Spleen (tissue), 11 donors: ENCODE measurements around the gene MCOLN2. TPM values are rescaled to one million over a fixed set of nuclear protein-coding genes. Genes with fewer than 3 reads are reported as not detected.
A peak's percentile ranks its signal among the peaks of the same experiment; 100 is the strongest.
"Not testable (repeated sequence)": the region's sequence is repeated elsewhere in the genome, so short reads cannot be mapped to it uniquely, and the experiment has no call there.

ENCODE experiments used
- DNase-seq: peaks from one replicate; pipeline ENCODE4 v3.0.0-alpha.2; 2020
- H3K27ac ChIP-seq, 8 donors: fragments of 200-600 bp; sonication (generic) in 7 of 8; 1 replicate in 4 of 8; 2 replicates in 4 of 8; pipeline versions ENCODE4 v1.5.0 to v1.8.0; 2016 to 2021; ENCODE audit warnings: inconsistent platforms in 4 of 8, mild to moderate bottlenecking in 4 of 8, moderate library complexity in 1 of 8
- H3K27me3 ChIP-seq, 7 donors: fragments of 200-600 bp; sonication (generic) in 6 of 7; replicated peaks in 1 of 7; 1 replicate in 4 of 7; 2 replicates in 3 of 7; pipeline versions ENCODE4 v1.5.0 to v1.8.0; 2016 to 2021; ENCODE audit warnings: inconsistent platforms in 3 of 7, mild to moderate bottlenecking in 1 of 7
- H3K36me3 ChIP-seq, 6 donors: fragments of 200-600 bp; sonication (generic) in 5 of 6; 1 replicate in 4 of 6; 2 replicates in 2 of 6; pipeline versions ENCODE4 v1.5.0 to v1.8.0; 2016 to 2021; ENCODE audit warnings: inconsistent platforms in 2 of 6
- H3K4me1 ChIP-seq, 6 donors: fragments of 200-600 bp; sonication (generic) in 5 of 6; 1 replicate in 3 of 6; 2 replicates in 3 of 6; pipeline versions ENCODE4 v1.5.0 to v1.8.0; 2016 to 2021; ENCODE audit warnings: inconsistent platforms in 3 of 6
- H3K4me3 ChIP-seq, 8 donors: fragments of 200-600 bp; sonication (generic) in 7 of 8; 1 replicate in 4 of 8; 2 replicates in 4 of 8; pipeline versions ENCODE4 v1.5.0 to v1.8.0; 2016 to 2021; ENCODE audit warnings: inconsistent platforms in 4 of 8, mild to moderate bottlenecking in 4 of 8, moderate library complexity in 2 of 8
- H3K9me3 ChIP-seq, 8 donors: fragments of 200-600 bp; sonication (generic) in 7 of 8; 1 replicate in 4 of 8; 2 replicates in 4 of 8; pipeline versions ENCODE4 v1.5.0 to v1.8.0; 2016 to 2021; ENCODE audit warnings: inconsistent platforms in 4 of 8
- POLR2A ChIP-seq, 3 donors: fragments of 450-650 bp; IDR thresholded peaks; one replicate each; pipeline ENCODE4 v1.5.1; 2017; ENCODE audit warnings: antibody characterized with exemption in 3 of 3, mild to moderate bottlenecking in 1 of 3
- POLR2AphosphoS5 ChIP-seq, 3 donors: sonication (generic); formaldehyde crosslinking; IDR thresholded peaks; one replicate each; pipeline ENCODE4 v1.5.1; 2017; ENCODE audit warnings: antibody characterized with exemption in 3 of 3
- WGBS, 5 donors: extraction: QIAGEN DNeasy Blood & Tissue Kit in 3 of 5; methylation state at CpG; one replicate each; pipeline versions ENCODE4 v1.1.5 to v1.1.7; 2013 to 2018; 5-methylcytosine and 5-hydroxymethylcytosine counted together
- intact Hi-C: fragments of 100-400 bp; cut with DNase I; formaldehyde crosslinking; loops from one replicate; pipeline ENCODE4 v1.15.0; 2023; ENCODE audit warnings: low total_unique reads
- polyA plus RNA-seq, 3 donors: library from polyadenylated mRNA; stranded (reverse); fragments of 200-250 nt; gene quantifications; one replicate each; pipeline ENCODE4 v1.2.1, GENCODE V29; 2013
- total RNA-seq, 7 donors: library from RNA; depleted of rRNA in 3 of 7; stranded (reverse); fragments of >200 nt in 3 of 7; fragmentation: NEBNext Ultra II Directional in 4 of 7; extraction: Animal tissue kit (Norgen Biotek cat#: 25700) in 4 of 7; gene quantifications; one replicate each; pipeline versions ENCODE4 v1.1.0 to v1.2.1, GENCODE V29; 2016 to 2021
- TF ChIP-seq, protein P1 (sequence below), 11 experiments: fragments of 200-600 bp in 7 of 11; fragments of 450-650 bp in 4 of 11; sonication (generic) in 4 of 11; IDR thresholded peaks in 8 of 11; conservative IDR thresholded peaks in 3 of 11; 1 replicate in 7 of 11; 2 replicates in 4 of 11; pipeline versions ENCODE4 v1.4.0 to v1.8.0; 2016 to 2021; ENCODE audit warnings: antibody characterized with exemption in 11 of 11, inconsistent platforms in 4 of 11, mild to moderate bottlenecking in 1 of 11
- donor health status: healthy with polysubstance abuse.
- donor health status: DM: no; HTN: no; CAD: no; lungs with moderate emphysema.
- donor health status: DM: no; HTN: no; CAD: no.
- donor health status: Bipolar disorder and iron deficiency.
- donor health status: healthy.
- donor health status: DM: no; HTN: no; CAD: no.
- donor health status: DM: yes; HTN: yes; CAD: no.

The MCOLN2 gene
- total and polyA plus RNA-seq, 10 donors, result 13.1 to 32.8 (median 16.9) TPM

DNA sequence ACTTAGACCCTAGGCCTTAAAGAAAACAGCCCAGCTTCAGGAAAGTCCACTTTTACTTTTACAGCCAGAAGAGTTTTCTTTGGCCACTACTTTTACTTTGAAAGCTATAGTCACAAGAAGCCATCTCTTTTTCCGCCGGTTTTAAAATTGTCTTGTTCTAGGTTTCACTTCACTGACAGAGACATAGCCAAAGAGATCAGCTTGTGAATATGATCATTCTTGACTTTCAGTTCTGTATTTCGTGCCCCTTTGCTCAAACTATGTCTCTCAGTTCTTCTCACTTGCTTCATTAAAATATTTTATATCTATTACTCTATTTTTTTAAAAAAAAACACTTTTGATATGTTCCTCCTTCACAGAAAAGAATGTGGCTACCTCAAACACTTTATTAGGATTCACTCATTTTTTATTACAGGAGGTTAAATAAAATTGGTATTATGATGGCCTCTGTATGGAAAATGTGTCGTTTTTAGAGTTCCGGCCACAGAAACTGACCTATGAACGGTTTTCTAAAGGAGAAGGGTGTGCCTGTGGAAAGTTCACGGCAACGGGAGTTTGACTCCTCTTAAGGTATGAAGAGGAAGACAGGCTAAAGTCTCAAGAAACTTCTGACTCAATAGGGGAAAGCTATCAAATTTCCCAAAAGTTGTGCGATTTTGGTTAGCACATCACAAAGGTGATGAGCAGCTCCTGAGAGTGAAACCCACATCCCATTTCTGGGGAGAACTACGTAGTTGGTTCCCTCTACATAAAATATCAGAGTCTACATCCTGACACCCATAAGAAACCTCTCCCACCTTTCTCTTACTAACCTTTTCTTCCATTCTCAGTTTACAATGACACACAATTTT lies 1.2 kb downstream of the MCOLN2 start:
- 47 to 57% (median 52%) methylated on average over 10 of the region's 10 CpGs for WGBS, 5 donors
- peak overlapping the region in 7 of 8 donors; percentile 36 to 82 (median 66) for H3K27ac ChIP-seq
- TF ChIP-seq POLR2AphosphoS5 (IDR thresholded peaks at IDR 0.05) (no peak), POLR2A (IDR thresholded peaks at IDR 0.05) (no peak)
- TF ChIP-seq, protein P1, sequence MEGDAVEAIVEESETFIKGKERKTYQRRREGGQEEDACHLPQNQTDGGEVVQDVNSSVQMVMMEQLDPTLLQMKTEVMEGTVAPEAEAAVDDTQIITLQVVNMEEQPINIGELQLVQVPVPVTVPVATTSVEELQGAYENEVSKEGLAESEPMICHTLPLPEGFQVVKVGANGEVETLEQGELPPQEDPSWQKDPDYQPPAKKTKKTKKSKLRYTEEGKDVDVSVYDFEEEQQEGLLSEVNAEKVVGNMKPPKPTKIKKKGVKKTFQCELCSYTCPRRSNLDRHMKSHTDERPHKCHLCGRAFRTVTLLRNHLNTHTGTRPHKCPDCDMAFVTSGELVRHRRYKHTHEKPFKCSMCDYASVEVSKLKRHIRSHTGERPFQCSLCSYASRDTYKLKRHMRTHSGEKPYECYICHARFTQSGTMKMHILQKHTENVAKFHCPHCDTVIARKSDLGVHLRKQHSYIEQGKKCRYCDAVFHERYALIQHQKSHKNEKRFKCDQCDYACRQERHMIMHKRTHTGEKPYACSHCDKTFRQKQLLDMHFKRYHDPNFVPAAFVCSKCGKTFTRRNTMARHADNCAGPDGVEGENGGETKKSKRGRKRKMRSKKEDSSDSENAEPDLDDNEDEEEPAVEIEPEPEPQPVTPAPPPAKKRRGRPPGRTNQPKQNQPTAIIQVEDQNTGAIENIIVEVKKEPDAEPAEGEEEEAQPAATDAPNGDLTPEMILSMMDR (IDR thresholded peaks at IDR 0.05 in 8 of 11, conservative IDR thresholded peaks at IDR 0.05 in 3 of 11), result no peak

DNA sequence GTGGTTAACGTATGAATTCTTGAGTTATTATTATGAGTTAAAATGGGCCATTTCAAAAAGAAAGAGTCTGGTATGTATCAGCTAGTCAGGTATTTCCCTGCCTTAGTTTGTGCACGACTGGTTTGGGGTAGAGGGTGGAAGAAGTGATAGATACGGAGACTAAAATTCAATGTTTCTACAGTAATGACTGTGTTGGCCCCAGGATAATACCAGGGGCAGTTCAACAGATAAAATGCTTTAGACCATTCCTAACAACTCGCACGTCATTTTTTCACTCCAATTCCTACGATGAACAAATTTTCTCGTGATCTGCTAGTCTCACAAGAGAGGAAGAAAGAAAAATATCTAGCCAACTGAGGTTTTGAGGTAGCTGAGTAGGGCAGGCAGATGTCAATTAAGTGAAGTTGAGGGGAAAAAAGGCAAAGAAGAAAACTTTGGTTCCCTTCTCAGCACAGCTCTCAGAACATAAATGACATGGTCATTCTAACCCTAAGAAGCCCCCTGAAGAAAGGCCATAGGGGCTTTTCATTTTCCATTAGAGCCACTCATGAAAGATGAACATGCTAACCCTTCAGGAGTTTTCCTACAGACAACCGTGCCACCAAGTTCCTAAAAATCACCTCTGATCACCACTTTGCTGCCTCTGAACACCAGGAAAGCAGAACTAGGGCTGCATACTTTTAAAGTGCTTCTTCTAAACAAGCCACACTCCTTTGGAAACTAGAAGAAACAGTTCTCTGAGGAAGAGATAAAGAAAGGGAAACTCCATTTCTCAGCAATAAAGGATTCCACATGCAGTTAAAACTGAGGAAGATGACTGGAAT lies 5.6 kb downstream of the MCOLN2 start:
- H3K4me3 ChIP-seq, result no peak overlapping the region
- TF ChIP-seq, protein P1 (IDR thresholded peaks at IDR 0.05 in 8 of 11, conservative IDR thresholded peaks at IDR 0.05 in 3 of 11), result no peak
- TF ChIP-seq POLR2A (IDR thresholded peaks at IDR 0.05), result no peak
- no peak for TF ChIP-seq POLR2AphosphoS5 (IDR thresholded peaks at IDR 0.05)
- no peak for DNase-seq

More for the DNA sequence above, 1.2 kb downstream of the MCOLN2 start:
- Histone ChIP-seq H3K4me1 (peaks cover 12 to 67% (median 35%) of the 10 kb centered on the region in 6 donors), H3K9me3 (no peaks in the 10 kb centered on the region), H3K27me3 (peaks cover 0 to 40% (median 19%) of the 10 kb centered on the region in 7 donors), H3K4me3 (peak overlapping the region in 6 of 8 donors; percentile 64 to 87 (median 71)), H3K36me3 (no peaks in the 10 kb centered on the region)
- intact Hi-C loops, result no loop called here
- DNase-seq, result no peak

DNA sequence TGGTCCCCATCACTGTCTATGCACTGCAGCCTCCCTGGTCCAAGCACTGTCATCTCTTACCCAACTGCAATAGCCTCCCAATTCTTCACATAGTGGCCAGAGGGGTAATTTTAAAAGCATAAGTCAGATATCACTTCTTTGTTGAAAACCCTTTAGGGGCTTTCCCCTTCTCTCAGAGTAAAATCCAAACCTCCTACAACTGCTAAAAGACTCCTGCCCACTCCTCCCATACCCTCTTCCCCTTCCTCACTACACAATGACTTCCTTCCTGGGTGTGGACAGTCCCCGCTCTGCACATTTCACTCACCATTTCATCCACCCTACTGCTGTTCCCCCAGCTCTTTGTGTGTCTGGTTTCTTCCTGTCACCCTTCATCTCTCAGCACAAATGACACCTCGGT lies 8.3 kb downstream of the MCOLN2 start:
- H3K27ac ChIP-seq, result peak overlapping the region in 1 of 8 donors; percentile 25
- no peaks in the 10 kb centered on the region for H3K27me3 ChIP-seq
- peaks cover 3 to 33% (median 12%) of the 10 kb centered on the region in 6 donors for H3K4me1 ChIP-seq
- WGBS, 5 donors, result 14 to 28% (median 19%) methylated on average over 2 of the region's 2 CpGs
- DNase-seq, result no peak
- H3K36me3 ChIP-seq, result no peaks in the 10 kb centered on the region
- intact Hi-C loops, result no loop called here
- H3K9me3 ChIP-seq, result no peaks in the 10 kb centered on the region
- TF ChIP-seq POLR2A (IDR thresholded peaks at IDR 0.05) (no peak), POLR2AphosphoS5 (IDR thresholded peaks at IDR 0.05) (no peak)
- TF ChIP-seq, protein P1 (IDR thresholded peaks at IDR 0.05 in 8 of 11, conservative IDR thresholded peaks at IDR 0.05 in 3 of 11), result no peak
- no peak overlapping the region for H3K4me3 ChIP-seq

More for the DNA sequence above, 5.6 kb downstream of the MCOLN2 start:
- Histone ChIP-seq H3K4me1 (peaks cover 3 to 57% (median 18%) of the 10 kb centered on the region in 6 donors), H3K27me3 (peaks cover 0 to 6% (median 0%) of the 10 kb centered on the region in 7 donors), H3K27ac (no peak overlapping the region), H3K9me3 (no peaks in the 10 kb centered on the region), H3K36me3 (no peaks in the 10 kb centered on the region)
- WGBS, 5 donors, result 50 to 61% (median 55%) methylated on average over 8 of the region's 8 CpGs
- intact Hi-C loops, result no loop called here

DNA sequence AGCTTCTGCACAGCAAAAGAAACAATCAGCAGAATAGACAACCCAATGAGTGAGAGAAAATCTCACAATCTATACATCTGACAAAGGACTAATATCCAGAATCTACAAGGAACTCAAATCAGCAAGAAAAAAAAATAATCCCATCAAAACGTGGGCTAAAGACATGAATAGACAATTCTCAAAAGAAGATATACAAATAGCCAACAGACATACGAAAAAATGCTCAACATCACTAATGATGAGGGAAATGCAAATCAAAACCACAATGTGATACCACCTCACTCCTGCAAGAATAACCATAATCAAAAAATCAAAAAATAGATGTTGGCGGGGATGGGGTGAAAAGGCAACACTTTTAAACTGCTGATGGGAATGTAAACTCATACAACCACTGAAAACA lies 10.4 kb downstream of the MCOLN2 start:
- DNase-seq, H3K27ac ChIP-seq: not testable (repeated sequence)

More for the DNA sequence above, 10.4 kb downstream of the MCOLN2 start:
- peaks cover 3 to 30% (median 9%) of the 10 kb centered on the region in 6 donors for H3K4me1 ChIP-seq
- H3K27me3 ChIP-seq, intact Hi-C loops, H3K9me3 ChIP-seq, H3K4me3 ChIP-seq, H3K36me3 ChIP-seq: not testable (repeated sequence)
- 58 to 71% (median 65%) methylated on average over 3 of the region's 3 CpGs for WGBS, 5 donors
